Renal cortex interstitium (tissue), 11 donors: Measurements from ENCODE around the gene SEMA4D. TPM values are rescaled to one million over a fixed set of nuclear protein-coding genes. Genes with fewer than 3 reads are reported as not detected.

Experiments used
- DNase-seq, 11 donors: peaks; one replicate each; pipeline ENCODE4 v3.0.0-alpha.2; 2013; ENCODE audit warnings: low read depth in 9 of 11, low spot score in 4 of 11; ENCODE audit errors: extremely low read depth in 1 of 11
- polyA plus RNA-seq, 3 donors: library from polyadenylated mRNA; unstranded; fragments of 120-200 nt; gene quantifications; one replicate each; pipeline ENCODE4 v1.2.1, GENCODE V29; 2013; ENCODE audit not compliant: insufficient read length in 3 of 3

The SEMA4D gene
- polyA plus RNA-seq, 3 donors: 46.9 to 68.0 (median 49.1) TPM

DNA sequence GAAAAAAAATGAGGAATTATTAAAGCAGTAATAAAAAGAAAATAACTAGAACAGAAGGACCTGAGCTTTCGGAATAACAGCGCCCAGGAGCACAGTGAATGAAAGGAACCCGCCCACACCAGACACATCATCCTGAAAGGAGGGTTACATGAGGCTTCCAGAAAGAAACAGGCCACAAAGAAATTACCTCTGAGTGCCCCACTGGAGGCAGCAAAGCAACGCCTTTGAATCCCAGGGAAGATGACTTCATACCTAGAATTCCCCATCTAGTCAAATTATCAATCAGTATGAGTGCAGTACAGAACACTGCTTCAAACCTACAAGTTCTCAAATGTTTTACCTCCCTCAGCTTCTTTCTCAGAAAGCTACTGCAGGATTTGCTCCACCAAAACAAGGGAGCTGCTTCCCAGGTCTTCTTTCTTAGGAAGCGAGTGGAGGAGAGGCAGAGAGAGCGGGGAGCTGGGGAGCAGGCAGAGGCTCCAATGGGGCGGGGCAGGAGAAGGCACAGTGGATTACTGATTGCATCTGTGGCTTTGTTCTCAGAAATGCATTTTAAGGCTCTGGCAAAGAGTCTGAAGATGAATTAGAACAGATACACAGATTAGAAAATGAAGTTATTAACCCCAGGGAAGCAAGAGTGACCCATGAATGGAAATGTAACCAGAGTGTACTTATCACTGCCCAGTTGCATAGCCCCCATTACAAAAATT is 87.1 kb downstream of the SEMA4D start:
- no peak for DNase-seq

DNA sequence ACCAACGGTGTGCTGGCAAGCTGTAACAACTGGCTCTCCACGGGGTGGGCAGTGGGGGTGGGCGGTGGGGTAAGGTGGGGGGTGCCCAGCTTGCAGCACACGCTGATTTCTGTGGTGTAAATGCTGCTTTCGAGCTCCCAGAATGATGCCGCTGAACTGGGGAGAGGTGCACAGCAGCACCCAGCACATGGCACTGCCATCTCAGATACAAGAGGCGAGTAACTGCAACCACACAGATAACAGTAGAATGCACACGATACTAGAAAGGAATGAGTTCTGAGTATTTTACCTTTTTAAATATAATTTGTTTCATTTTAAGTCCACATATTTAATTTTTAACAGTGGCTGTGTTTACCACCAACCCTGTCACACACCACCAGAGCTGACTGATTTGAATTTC is 87.9 kb downstream of the SEMA4D start:
- DNase-seq: no peak

DNA sequence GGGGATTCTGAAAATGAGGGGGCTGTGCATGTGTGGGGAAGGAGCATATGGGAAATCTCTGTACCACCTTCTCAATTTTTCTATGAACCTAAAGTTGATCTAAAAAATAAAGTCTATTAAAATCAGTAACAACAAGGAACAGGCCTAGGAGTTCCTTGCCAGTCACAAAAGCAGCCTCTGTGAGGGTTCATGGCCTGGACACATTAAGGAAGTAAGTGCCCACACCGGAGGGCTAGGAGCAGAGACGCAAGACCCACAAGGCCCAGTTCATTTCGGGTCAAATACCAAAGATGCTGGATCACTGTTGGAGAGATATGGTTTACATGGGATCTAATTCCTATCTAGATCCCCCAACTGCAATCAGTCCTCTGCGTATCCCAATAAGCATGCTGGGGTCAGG is 88.4 kb downstream of the SEMA4D start:
- no peak for DNase-seq

DNA sequence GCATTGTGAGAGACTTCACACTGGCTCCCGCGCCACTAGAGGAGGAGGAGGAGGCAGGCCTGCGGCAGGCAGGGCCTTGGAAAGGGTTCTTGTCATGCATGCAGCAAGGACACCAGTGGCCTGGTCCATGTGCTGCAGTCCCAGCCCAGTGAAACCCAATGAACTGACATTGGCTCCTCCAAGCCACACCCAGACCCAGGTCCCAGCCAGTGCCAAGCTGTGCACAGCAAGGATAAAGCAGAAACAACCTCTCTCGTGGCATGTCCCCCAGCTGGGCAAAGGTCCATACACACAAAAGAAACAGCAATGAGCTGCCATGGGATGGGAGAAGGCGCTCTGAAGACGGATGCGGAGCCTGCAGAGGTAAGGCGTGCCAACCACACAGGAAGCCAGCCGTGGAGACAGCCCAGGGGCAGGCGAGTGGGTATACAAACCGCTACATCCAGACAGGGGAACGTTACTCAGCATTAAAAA is 89.2 kb downstream of the SEMA4D start:
- DNase-seq: no peak

DNA sequence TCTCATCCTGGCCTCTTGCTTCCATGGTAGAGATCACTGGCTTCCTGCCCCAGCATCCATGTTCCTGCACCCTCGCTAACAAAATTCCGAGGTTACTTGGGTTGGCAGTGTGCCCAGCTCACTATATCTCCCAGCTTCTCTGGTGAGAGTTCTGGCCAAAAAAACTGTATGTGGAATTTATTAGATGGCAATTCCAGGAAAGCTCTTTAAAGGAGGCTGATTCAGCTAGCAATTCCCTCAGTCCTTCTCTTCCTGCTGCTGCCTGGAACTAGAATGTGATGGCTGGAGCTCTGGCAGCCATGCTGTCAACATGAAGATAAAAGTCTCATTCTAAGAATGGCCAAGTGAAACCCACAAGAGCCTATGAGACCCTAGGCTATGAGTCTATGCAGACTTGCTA is 90.8 kb downstream of the SEMA4D start:
- no peak for DNase-seq

DNA sequence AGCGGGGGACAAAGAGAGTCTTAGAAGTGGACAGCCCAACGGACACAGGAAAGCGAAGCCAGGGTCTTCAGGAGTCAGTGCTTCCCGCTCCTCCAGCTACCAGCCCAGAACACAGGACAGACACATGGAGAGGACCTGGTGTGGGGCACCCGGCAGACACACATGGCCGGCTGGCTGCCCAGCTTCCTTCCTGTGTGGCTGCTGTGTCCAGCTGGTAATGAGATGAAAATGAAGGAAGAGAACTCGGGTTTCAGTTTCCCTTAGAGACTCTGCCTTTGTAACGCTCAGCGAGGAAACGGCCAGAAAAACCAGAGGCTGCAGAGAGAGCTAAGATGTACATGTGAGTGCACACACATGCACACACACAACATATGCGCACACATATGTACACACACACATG is 92.1 kb downstream of the SEMA4D start:
- DNase-seq: no peak

DNA sequence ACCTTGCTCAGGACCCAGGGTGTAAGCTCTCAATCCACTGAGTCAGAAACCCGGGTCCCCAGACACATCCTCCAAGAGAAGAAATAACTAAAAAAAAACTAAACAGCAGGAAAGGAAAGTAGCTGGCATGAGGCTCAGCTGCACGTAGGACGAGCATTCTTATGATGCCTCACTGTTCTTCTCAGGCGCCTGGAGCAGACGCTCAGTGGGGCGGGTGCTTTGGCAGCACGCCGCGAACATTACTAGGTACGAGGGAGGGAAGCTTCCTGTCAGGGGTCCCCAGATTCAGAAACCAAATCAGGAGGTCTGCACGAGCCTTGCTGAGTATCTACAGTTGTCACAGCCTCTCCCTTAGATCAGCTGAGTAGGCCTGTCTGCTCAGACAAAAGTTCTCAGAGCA is 93.8 kb downstream of the SEMA4D start:
- no peak for DNase-seq

DNA sequence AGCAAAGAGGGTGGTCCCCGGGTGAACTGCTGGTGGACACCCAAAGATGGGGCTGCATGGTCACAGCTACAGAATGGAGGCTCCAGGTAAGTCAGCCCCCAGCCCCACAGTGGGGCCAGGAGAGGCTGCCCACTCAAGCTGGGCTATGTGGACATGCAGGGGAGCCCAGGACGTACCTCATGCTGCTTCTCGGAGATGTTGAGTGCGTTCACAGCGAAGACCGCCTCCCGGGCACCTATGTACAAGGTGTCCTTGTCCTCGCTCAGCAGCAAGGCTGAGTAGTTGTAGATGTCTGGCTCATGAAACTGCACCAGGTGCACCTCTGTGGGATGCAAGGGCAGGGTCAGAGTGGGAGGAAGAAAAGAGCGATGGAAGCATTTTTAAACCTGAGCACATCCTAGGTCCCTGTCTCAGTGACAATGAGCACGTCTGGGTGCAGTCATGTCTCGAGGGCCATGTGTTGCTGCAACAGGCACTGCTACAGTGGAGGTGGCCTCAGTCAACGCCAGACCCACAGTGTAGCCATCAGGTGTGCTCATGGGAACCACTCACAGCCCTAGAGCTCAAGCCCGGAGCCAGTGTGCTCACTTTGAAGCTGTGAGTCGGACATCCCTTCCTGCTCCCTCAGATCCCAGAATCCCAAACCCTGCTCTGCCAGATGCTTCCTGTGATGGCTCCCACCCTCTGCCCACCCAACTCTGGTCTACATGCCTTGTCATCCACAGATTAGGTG is 95.1 kb downstream of the SEMA4D start:
- DNase-seq: no peak

DNA sequence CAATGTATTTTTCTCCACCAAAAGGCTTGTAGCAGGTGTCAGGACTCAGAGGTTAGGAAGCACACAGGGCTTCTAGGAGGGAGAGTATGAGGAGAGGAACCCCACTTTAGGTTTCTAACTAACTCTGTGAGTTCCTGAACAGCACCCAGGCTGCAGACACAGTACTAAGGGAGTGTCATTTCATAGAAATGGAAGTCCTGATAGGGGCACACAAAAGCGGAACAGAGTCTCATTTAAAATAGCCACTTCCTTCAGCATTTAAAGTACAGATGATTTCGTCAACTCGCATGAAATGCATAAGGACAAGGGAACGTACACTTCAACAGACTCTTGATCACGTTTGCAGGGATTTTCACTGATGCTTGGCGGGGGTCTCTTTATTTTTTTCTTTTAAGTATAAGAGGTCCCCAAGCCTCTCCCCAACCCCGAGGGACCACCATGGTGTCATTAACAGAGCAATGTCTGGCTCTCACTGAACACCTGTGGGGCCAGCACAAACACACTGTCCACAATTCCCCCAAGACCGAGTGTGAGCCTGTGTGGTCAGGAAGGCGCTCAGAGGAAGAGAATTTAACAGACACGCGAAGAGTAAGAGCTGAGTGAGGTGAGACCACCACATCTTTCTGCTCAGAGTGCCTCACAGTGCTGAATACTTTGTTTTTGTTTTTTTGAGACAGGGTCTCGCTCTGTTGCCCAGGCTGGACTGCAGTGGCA is 97.4 kb downstream of the SEMA4D start:
- no peak for DNase-seq

DNA sequence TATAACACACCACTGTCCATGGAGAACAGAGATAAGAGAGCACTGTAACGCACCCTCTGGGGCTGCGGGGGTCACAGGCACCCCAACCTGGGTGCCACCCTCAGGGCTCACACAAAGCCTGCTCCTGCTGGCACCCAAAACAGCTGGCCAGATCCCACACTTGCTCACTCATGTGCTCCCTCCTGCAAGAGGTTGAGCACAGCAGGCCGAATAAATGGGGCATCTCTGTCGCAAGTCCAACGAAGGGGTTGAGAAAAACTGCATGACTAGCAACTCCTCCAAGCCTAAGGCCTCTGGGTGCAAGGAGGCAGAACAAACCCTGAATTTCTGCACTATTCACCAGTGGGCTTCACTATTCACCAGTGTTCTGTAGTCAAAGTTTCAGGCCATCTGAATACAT is 99.3 kb downstream of the SEMA4D start:
- no peak for DNase-seq

DNA sequence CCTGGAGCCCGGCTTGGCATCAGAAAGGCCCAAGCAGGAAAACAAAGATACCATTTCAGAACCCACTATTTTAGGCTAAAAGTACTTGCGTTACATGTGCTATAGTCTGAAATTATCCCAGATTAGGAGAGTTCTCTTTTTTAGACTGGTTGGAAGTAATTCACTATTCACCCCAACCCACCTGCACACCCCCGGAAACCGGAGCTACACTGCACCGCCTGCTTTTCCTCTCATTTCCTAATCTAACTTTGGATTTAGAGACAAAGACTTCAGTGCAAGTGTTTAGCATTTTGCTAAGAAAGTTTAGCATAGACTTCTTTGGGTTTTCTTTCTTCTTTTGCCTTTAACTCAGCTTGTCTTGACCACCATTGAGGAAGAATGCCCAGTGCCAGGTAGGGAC is 100.4 kb downstream of the SEMA4D start:
- no peak for DNase-seq

DNA sequence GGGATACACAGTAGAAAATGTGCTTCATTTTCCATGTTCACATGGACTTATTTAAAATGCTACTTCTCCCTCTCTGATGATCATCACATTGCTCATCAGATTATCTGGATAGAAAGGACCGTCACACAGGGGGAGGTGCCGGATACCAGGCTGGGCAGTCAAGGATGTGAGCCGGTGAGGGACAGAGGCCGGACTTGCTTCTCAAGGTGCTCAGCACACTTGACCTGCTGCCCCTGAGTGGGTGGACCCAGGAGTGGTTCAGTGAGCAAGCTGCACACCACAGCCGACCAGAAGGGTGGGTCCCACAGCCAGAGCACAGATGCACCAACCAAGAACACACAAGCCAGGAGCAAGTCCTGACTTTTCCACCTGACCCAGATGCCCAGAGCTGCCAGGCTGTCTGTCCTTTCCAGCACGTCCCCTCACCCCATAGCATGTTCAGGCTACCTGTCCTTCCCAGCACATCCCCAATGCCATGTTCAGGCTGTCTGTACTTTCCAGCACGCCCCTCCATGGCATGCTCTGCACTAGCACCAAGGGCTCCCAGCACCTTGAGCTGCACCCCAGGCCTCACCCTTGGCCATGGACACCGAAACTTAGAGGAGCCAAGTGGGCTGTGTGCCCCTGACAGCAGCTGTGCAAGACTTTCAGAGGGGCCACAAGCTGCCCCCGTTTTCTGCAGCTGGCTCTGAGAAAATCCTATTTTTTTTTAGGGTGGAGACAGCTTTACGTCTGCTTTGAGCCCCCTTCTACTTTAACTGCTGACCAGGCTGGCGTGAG is 101.8 kb downstream of the SEMA4D start:
- DNase-seq: no peak

DNA sequence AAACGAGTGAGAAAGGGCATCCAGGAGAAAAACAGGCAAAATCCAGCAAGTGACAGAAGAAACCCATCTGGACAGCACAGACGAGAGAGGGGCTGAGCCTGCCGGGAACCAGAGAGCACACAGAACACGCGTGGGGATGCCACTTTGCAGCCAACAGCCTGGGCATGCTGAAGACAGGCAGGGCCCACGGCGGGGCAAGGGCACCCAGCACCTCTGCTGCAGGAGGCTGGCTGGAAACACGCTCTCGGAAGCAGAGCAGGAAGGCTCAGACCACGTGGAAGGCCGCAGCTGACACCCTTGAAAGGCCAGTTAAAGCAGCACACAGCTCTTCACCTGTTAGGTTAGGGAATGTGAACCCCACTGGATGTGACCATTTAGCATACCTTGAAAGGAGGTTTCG is 103.5 kb downstream of the SEMA4D start:
- DNase-seq: no peak

DNA sequence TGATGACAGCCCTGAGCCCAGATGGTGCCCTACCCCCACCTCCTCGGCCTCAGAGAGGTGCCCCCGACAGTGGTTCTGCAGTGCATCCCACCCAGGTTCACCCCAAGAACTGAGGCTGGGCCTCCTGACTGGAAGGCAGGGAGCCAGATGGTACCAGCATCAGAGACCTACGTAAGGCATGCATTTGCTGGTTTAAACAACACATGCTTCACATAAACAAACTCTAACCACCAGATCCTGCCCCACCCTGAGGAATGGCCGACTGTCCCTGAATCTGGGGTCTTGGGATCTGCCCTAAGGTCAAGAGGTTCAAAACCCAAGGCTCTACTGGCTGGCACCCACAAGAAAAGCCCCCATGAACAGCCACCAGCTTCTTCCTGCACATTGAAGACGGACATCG is 106.3 kb downstream of the SEMA4D start:
- no peak for DNase-seq

DNA sequence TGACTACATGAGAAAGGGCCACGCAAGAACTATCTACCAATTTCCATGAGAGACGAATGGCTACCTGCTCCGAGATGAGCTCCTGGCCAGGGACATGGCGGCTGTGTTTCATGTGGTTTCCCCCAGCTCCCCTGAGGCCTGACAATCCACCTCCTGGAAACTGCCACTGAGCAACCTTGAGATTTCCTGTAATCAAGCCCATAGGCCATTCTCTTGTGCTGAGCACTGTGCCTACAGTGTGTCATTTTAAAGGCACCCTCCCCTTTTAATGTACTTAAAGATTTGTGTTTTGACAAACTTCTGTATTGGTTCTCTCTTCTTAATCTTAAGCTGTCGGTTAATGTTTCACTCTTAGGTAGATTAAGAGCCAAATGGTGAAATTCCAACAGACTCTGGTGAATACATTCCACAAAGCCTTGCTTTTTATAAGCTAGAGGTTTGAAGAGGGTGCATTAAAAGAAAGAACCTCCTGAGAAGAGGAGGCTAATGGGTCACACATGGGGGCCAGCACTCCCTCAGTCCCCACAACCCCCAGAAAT is 107.3 kb downstream of the SEMA4D start:
- DNase-seq: no peak

DNA sequence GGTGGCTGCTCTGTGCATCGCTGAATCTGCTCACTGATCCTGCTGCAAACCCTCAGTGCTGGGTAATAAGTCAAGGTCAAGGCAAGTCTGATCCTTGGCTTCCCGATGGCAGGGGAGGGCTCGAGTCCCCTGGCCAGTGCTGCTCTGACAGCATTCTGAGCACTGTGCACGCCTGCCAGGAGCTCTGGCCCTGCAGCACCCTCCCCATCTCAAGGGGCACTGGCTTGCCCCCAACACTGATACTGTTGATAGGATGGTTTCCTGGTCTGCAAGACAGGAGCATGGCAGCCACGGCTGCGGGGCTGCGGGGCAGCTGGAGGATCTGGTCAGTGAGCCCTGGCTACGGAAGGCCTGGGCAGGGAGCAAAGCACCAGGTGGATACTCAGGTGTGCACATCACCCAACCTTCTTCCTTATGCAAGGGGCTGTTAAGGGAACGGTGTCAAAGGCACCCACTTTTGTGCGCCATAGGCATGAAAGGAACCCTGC is 107.8 kb downstream of the SEMA4D start:
- DNase-seq: no peak

DNA sequence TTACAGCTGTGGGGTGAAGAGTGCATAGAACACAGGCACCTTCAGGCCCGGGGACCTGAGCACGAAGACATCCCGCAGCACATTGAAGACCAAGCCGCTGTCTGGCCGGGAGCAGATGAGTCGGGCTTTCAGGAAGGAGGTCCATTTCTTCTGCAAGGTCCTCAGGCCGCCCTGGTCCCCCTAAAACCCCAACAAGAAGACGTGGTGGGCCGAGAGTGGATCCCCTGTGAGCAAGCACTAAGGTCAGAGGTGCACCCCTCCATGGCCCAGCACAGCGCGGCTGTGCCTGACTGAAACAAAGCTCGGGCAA is 109.1 kb downstream of the SEMA4D start:
- no peak for DNase-seq

DNA sequence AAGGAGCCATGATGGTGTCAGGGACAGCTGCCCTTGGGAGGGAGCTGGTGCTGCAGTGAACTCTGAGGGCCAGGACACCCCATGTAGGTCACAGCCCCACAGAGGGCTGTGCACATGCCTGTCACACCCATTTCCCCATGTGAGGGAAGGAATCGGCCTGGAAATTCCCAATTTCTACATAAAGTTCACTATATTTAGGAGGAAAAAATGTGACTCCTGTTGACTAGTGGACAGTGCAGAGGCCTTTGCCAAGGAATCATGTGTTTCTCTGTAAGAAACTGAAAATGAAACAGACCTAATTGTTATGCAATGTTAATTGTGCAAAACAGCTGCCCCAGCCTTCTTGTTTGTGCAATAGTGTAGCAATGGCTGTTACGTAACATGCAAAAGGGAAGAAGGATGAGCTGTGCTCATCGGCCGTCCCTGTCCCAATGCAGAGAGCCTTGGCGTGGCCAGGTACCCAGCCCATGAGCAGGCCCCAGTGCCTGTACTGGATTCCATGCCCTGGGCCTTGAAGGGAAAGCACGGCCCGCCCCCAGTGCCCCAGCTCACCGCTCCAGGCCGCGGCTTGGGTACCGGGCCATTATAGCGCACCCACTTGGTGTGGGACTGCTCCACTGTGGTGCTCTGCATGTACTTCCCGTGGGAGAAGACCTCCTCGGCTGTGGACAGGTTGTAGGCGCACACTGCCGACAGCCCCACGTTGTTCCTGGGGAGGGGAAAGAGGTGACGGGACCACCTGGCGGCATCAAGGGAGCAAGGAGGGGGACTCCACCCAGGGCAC is 109.6 kb downstream of the SEMA4D start:
- no peak for DNase-seq
